Suprapubic skin (tissue), 4 donors: ENCODE measurements around the gene IPMK.

ENCODE experiments used
- POLR2A ChIP-seq, 2 donors: fragments of 450-650 bp; IDR thresholded peaks; one replicate each; pipeline ENCODE4 v1.6.1; 2017; ENCODE audit warnings: antibody characterized with exemption in 2 of 2, mild to moderate bottlenecking in 2 of 2, moderate library complexity in 2 of 2
- POLR2AphosphoS5 ChIP-seq, 3 donors: sonication (generic); formaldehyde crosslinking; IDR thresholded peaks; one replicate each; pipeline ENCODE4 v1.6.1; 2017; ENCODE audit warnings: antibody characterized with exemption in 3 of 3
- TF ChIP-seq, protein P1 (sequence below), 2 donors: fragments of 200-600 bp in 1 of 2; fragments of 450-650 bp in 1 of 2; sonication (generic) in 1 of 2; IDR thresholded peaks; one replicate each; pipeline ENCODE4 v1.5.1; 2016 to 2019; ENCODE audit warnings: antibody characterized with exemption in 2 of 2, mild to moderate bottlenecking in 1 of 2, moderate library complexity in 1 of 2

GRCh38 chr10:58265249-58265648 is 2.4 kb downstream of the IPMK start:
- TF ChIP-seq POLR2A (IDR thresholded peaks at IDR 0.05) (no peak), POLR2AphosphoS5 (IDR thresholded peaks at IDR 0.05) (no peak)
- TF ChIP-seq, protein P1, sequence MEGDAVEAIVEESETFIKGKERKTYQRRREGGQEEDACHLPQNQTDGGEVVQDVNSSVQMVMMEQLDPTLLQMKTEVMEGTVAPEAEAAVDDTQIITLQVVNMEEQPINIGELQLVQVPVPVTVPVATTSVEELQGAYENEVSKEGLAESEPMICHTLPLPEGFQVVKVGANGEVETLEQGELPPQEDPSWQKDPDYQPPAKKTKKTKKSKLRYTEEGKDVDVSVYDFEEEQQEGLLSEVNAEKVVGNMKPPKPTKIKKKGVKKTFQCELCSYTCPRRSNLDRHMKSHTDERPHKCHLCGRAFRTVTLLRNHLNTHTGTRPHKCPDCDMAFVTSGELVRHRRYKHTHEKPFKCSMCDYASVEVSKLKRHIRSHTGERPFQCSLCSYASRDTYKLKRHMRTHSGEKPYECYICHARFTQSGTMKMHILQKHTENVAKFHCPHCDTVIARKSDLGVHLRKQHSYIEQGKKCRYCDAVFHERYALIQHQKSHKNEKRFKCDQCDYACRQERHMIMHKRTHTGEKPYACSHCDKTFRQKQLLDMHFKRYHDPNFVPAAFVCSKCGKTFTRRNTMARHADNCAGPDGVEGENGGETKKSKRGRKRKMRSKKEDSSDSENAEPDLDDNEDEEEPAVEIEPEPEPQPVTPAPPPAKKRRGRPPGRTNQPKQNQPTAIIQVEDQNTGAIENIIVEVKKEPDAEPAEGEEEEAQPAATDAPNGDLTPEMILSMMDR (IDR thresholded peaks at IDR 0.05), result no peak
